ENCODE measurements around the gene IRF4. TPM values are rescaled to one million over a fixed set of nuclear protein-coding genes. Genes with fewer than 3 reads are reported as not detected.

IRF4 gene
- 0.19 and 3.3 TPM in 2 replicates for total RNA-seq (2014; rRNA removed; shearing (Covaris generic))

DNA sequence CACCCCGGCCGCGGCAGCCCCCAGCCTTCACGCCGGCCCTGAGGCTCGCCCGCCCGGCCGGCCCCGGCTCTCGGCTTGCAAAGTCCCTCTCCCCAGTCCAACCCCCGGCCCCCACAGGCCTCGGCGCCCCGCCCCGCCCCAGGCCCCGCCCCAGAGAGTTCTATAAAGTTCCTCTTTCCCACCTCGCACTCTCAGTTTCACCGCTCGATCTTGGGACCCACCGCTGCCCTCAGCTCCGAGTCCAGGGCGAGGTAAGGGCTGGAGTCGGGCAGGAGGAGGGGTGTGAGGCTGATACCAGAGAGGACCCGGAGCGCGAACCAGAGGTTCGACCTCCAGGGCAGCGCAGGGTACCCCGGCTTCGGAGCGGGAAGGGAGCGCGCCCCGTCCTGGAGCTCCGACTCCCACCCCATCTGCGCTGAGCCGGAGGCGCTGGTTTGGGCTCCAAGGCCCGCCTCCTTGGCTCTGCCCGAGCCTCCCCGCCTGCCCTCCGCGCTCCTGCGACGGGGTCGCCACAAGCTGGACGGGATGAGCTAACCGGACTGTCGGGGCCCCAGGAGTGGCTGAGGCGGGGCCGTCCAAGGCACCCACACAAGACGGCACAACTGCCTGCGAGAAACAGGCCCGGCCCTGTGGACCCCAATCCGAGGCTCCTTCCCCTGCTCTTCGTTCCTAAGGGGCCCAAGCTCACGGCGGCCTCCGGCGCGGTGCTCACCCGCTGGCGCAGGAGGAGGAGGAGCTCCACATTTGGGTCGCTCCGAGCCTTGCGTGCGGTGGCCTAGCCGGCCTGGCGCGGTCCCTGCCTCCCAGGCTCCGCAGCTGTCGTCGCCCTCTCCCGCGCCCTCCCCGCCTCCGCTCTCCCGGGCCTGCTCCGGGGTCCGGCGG is at the start of gene IRF4:
IRF4 (plus strand) TSS at position 194 of the 882 bp plus-strand sequence. CDS start 1,401 bp downstream, outside the sequence.

Other genes starting within 250 kb of the IRF4 start
- gene DUSP22, start 99.3 kb upstream of the IRF4 start, total RNA-seq (2014; rRNA removed; shearing (Covaris generic)) = 11.6 TPM in 2 replicates